Activated CD4-positive, alpha-beta T cell treated with anti-CD3 and anti-CD28 coated beads, Interleukin-2, amount 10 ng/mL, durations not matched to agents 7 days and 5 days (primary cell): ENCODE results near the gene STRA8. TPM values are rescaled to one million over a fixed set of nuclear protein-coding genes. Genes with fewer than 3 reads are reported as not detected.

Experiments
- CTCF ChIA-PET: fragments of 350-600 bp; sonication (Branson Sonifier 250); formaldehyde crosslinking; loops from one replicate; lab custom pipeline; 2021; ENCODE audit warnings: antibody characterized with exemption; lab: Charles Lee
- POLR2A ChIA-PET: fragments of 350-600 bp; sonication (Branson Sonifier 250); formaldehyde crosslinking; loops from one replicate; lab custom pipeline; 2021; ENCODE audit warnings: antibody characterized with exemption; lab: Charles Lee
- DNase-seq: peaks from one replicate; pipeline ENCODE4 v3.0.0-alpha.2; 2020
- H3K27ac Mint-ChIP-seq: one replicate; pipeline ENCODE4 v1.8.0; 2021; ENCODE audit warnings: mild to moderate bottlenecking, moderate library complexity, mixed read lengths
- H3K27me3 Mint-ChIP-seq: one replicate; pipeline ENCODE4 v1.8.0; 2021; ENCODE audit warnings: mixed read lengths
- H3K36me3 Mint-ChIP-seq: one replicate; pipeline ENCODE4 v1.8.0; 2021; ENCODE audit warnings: low read depth, mixed read lengths
- H3K4me1 Mint-ChIP-seq: one replicate; pipeline ENCODE4 v1.8.0; 2021; ENCODE audit warnings: mixed read lengths
- H3K4me3 Mint-ChIP-seq: one replicate; pipeline ENCODE4 v1.8.0; 2021; ENCODE audit warnings: mild to moderate bottlenecking, moderate library complexity, mixed read lengths
- H3K9me3 Mint-ChIP-seq: one replicate; pipeline ENCODE4 v1.8.0; 2021; ENCODE audit warnings: mixed read lengths
- total RNA-seq, 2 experiments: library from RNA; stranded (reverse); gene quantifications; one replicate each; pipeline ENCODE4 v1.2.3, GENCODE V29; 2021

Gene STRA8
- total RNA-seq, 2 experiments from 2014 or later: not detected

DNA sequence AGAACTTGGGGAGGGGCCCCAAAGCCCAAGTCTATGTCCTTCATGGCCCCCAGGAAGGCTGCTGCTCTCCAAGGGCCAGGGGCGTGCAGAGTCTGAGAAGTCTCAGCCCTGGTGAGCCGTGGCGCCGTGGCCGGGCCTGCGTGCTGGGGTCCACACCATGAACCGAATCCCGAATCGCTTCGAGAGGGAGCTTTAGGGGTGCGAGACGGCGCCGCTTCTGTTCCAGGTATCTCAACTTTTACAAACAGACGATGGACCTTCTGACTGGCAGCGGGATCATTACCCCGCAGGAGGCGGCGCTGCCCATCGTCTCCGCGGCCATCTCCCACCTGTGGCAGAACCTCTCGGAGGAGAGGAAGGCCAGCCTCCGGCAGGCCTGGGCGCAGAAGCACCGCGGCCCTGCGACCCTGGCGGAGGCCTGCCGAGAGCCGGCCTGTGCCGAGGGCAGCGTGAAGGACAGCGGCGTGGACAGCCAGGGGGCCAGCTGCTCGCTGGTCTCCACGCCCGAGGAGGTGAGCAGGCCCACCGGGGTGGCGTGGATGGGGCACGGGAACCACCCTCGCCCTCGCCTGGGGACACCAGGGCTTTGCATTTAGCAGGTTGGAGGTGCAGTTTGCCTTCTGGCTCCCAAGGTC is 12.7 kb downstream of the STRA8 start:
- ChIA-PET POLR2A (no interaction called here), CTCF (interaction anchor here (0.6 to 0.7 kb wide), 2 partner anchors 627 to 1091 kb away, joined by 3 to 5 read pairs; no protein-coding TSS in a partner anchor)
- peaks cover 10% of the 10 kb centered on the region for H3K27me3 Mint-ChIP-seq
- H3K4me3 Mint-ChIP-seq: no peak overlapping the region
- no peaks in the 10 kb centered on the region for H3K4me1 Mint-ChIP-seq
- no peaks in the 10 kb centered on the region for H3K9me3 Mint-ChIP-seq
- H3K27ac Mint-ChIP-seq: no peak overlapping the region
- no peak for DNase-seq
- H3K36me3 Mint-ChIP-seq: no peaks in the 10 kb centered on the region

DNA sequence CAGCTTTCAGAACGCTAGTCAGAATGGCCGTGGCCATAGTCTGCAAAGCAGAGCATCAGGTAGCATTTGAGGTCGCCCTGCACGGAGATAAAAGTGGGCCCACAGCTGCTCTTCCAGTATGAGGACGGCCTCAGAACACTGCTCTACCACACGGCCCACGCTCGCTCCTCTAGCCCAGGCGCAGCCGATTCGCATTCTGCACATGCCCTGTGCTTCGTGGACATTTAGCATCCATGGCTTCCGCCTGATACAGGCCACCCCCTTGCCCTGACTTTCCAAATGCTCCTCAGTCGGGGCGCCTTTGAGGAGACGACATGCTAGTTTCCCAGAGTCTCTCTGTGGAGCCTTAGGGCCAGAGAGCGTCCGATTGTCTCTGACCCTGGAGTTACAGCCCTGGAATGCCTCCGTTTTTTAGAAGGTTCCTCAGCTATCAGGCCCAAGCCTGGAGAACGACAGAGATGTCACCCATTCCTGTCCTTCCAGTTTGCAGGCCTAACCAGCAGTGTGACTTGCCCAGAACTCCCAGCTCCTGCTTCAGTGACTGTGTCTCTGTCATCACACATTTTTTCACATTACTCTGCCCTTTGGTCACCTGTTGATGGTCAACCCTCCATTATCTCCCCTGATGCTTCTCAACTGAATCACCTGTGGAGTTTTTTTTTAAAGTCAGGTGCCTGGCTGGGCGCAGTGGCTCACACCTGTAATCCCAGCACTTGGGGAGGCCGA is 14.3 kb downstream of the STRA8 start:
- peaks cover 2% of the 10 kb centered on the region for H3K4me1 Mint-ChIP-seq
- DNase-seq: no peak
- H3K27me3 Mint-ChIP-seq: peaks cover 10% of the 10 kb centered on the region
- ChIA-PET POLR2A (no interaction called here), CTCF (no interaction called here)
- H3K27ac Mint-ChIP-seq: no peak overlapping the region
- no peaks in the 10 kb centered on the region for H3K9me3 Mint-ChIP-seq
- no peak overlapping the region for H3K4me3 Mint-ChIP-seq
- no peaks in the 10 kb centered on the region for H3K36me3 Mint-ChIP-seq

DNA sequence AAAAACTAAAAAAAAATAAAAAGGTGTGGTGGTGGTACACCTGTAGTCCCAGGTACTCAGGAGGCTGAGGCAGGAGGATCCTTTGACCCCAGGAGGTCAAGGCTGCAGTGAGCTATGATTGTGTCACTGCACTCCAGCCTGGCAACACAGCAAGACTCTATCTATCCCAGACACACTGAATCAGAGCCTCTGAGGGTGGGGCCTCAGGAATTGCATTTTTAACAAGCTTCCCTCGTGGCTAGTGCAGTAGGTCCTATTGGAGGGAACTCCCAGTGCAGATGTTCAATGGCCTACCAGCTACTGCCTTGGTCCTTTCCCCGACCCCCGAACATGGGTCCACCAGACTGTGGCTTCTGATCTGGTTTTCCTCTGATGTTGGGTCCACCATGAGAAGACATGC is 14.9 kb downstream of the STRA8 start:
- no peak for DNase-seq
- Mint-ChIP-seq H3K4me3 (no peak overlapping the region), H3K27ac (no peak overlapping the region), H3K9me3 (no peaks in the 10 kb centered on the region), H3K4me1 (peaks cover 2% of the 10 kb centered on the region), H3K27me3 (peaks cover 10% of the 10 kb centered on the region), H3K36me3 (no peaks in the 10 kb centered on the region)
- ChIA-PET CTCF (no interaction called here), POLR2A (no interaction called here)

DNA sequence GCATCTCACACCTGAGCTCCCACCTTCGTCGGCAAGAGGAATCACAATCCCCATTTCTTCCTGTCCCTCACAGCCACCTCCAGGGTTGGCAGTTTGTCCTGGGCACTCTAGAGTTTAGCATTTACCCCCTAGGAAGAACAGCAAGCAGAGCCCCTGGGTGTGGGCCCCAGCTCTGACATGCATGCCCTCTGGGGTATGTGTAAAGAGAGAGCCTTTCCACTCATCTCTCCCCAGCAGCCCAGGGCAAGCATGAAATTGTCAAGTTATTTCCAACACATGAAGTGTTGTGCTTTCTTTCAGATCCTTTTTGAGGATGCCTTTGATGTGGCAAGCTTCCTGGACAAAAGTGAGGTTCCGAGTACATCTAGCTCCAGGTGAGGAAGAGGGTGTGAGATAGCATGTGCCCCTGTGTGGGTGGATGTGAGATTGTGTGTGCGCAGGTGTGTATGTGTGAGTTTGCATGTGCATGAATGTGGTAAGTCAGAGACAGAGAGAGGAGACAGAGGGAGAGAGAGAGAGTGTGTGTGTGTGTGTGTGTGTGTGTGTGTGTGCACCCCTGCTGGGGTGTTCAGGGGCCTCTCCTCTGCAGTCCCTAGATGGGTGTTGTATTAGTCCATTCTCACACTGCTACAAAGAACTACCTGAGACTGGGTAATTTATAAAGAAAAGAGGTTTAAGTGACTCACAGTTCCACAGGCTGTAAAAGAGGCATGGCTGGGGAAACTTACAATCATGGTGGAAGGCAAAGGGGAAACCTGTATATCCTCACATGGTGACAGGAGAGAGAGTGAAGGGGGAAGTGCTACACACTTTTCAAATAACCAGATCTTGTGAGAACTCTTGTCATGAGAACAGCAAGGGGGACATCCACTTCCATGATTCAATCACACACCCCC is 18.1 kb downstream of the STRA8 start:
- Mint-ChIP-seq H3K4me3 (no peak overlapping the region), H3K27me3 (no peaks in the 10 kb centered on the region), H3K36me3 (no peaks in the 10 kb centered on the region), H3K4me1 (peaks cover 4% of the 10 kb centered on the region), H3K9me3 (no peaks in the 10 kb centered on the region), H3K27ac (no peak overlapping the region)
- CTCF ChIA-PET: interaction anchor here (1.0 kb wide), 1 partner anchor 85 kb away, joined by 3 read pairs; no protein-coding TSS in a partner anchor
- POLR2A ChIA-PET: no interaction called here
- no peak for DNase-seq

DNA sequence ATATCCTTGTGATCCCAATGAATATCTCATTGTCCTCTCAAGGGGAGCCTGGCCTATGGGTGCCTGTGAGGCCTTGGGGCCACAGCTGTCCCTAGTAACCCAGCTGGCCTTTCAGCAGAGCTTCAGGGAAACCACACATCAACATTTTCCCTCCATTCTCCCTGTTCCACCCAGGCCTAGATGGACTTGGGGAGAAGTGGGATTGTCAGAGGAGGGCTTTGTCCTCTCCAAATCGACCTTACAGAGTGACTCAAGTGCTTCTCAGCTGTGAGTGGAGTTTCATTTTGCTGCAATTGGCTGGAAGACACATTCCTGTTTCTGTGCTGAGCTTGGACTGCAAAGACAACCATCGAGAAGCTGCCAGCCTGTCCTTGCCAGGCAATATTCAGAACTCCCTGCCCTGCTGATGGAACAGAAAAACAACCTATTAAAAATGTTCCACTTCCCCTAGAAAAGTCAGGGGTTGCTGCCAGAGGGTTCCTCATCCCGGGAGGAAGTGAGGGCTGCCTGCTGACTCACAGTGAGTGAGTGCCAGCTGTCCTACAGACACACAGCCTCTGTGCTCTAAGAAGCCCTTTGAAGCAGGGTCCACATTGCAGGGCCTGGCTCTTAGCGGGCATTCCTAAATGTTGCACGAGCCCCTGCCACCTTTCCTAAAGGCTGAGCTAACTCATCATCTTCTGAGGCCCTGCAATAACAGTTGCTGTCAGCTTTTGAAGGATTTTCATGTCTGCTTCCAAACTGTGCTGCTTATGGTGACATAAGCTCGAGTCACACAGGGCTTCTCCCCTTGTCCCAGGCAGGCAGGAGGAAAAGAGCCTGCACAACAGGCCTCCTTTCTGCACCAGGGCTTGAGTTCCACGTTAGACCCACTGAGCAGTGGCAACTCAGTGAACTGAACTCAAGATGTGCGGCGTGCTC is 20.5 kb downstream of the STRA8 start:
- no peak overlapping the region for H3K4me3 Mint-ChIP-seq
- no peak for DNase-seq
- ChIA-PET CTCF (interaction anchor here (1.0 to 1.2 kb wide), 3 partner anchors 11 to 27 kb away, joined by 3 read pairs; no protein-coding TSS in a partner anchor), POLR2A (no interaction called here)
- H3K4me1 Mint-ChIP-seq: peaks cover 4% of the 10 kb centered on the region
- H3K27ac Mint-ChIP-seq: no peak overlapping the region
- no peaks in the 10 kb centered on the region for H3K36me3 Mint-ChIP-seq
- H3K27me3 Mint-ChIP-seq: no peaks in the 10 kb centered on the region
- no peaks in the 10 kb centered on the region for H3K9me3 Mint-ChIP-seq

DNA sequence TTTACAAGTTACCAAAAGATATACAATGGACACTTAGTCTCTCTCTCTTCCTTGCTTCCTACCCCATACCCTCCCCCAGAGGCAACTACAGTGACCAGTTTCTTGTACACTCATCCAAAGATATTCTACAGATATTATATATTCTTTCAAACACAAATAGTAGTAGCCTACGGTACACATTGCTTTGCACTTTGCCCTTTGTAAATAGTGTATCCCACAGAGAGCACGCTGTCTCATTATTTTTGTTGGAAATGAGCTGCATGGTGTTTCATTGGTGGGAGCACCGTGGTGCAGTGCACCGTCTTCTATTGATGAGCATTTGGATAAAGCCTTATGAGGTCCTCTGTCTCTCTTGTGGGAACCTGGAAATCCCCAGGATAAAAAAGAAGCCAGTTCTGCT is 24.2 kb downstream of the STRA8 start:
- POLR2A ChIA-PET: no interaction called here
- H3K27me3 Mint-ChIP-seq: no peaks in the 10 kb centered on the region
- no peaks in the 10 kb centered on the region for H3K9me3 Mint-ChIP-seq
- no peak overlapping the region for H3K27ac Mint-ChIP-seq
- no peak overlapping the region for H3K4me3 Mint-ChIP-seq
- CTCF ChIA-PET: interaction anchor here (0.6 kb wide), 1 partner anchor 22 kb away, joined by 3 read pairs; no protein-coding TSS in a partner anchor
- peaks cover 2% of the 10 kb centered on the region for H3K4me1 Mint-ChIP-seq
- DNase-seq: no peak
- no peaks in the 10 kb centered on the region for H3K36me3 Mint-ChIP-seq

DNA sequence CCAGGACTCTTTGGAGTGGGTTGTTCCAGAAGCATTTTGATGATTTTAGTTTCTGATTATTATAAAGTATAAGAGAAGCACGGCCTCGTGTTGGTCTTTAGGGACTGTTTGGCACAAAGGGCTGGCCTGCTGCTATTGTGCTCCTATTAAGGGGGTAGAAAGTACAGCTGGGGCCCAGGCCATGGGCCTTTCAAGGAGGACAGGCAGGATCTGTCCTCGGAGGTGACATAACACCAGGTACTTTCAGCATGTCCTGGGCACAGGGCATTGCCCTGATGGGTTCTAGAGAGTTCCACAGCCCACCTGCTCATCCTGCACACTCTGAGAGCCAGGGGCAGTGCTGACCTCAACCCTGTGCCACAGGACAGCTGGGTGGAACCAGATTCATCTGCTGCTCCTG is 24.9 kb downstream of the STRA8 start:
- DNase-seq: no peak
- Mint-ChIP-seq H3K4me3 (no peak overlapping the region), H3K36me3 (no peaks in the 10 kb centered on the region), H3K9me3 (no peaks in the 10 kb centered on the region), H3K4me1 (peaks cover 2% of the 10 kb centered on the region), H3K27me3 (no peaks in the 10 kb centered on the region), H3K27ac (no peak overlapping the region)
- ChIA-PET CTCF (interaction anchor here (0.6 kb wide), 1 partner anchor 23 kb away, joined by 3 read pairs; no protein-coding TSS in a partner anchor), POLR2A (no interaction called here)

DNA sequence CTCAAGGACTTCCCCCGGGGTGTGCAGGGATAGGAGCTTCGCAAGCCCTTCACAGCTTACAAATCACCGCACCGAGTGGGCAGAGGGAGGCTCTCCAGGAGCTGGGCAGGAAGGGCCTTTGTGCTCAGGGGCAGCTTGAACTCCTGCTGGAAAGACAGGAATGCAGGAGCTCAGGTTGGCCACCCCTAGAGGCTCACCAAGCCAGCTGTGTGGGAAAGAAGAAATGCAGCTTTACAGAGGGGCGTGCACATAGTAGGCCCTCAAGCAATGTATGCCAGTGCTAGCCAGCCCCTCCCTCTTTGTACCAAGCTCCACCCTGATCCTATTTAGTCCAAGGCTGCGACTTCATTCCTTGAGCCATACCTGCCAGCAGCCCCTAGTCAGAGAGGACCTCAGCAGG is 26.1 kb downstream of the STRA8 start:
- Mint-ChIP-seq H3K27me3 (no peaks in the 10 kb centered on the region), H3K4me1 (no peaks in the 10 kb centered on the region), H3K27ac (no peak overlapping the region), H3K9me3 (no peaks in the 10 kb centered on the region), H3K36me3 (no peaks in the 10 kb centered on the region), H3K4me3 (no peak overlapping the region)
- no peak for DNase-seq
- ChIA-PET POLR2A (no interaction called here), CTCF (interaction anchor here (3.1 kb wide), 1 partner anchor 15 kb away, joined by 13 read pairs; no protein-coding TSS in a partner anchor)

DNA sequence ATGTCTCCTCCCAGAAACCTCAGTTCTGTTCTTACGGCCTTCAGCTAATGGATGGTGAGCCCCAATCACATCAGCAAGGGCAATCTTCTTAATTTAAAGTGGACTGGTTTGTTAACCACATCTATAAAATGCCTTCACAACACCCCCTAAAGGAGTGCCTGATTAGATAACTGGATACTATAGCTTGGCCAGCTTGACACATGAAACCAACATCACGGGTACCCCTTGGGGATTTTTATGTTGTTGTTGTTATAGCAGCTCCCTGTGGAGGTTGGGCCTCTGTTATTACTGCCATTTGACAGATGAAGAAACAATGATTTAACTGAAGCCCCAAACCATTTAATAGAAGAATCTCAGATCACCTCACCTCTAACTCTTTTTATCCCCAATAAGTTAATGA is 26.8 kb downstream of the STRA8 start:
- H3K27me3 Mint-ChIP-seq: no peaks in the 10 kb centered on the region
- peaks cover under 1% of the 10 kb centered on the region for H3K9me3 Mint-ChIP-seq
- no peak for DNase-seq
- H3K27ac Mint-ChIP-seq: no peak overlapping the region
- H3K36me3 Mint-ChIP-seq: no peaks in the 10 kb centered on the region
- CTCF ChIA-PET: interaction anchor here (3.1 kb wide), 1 partner anchor 14 kb away, joined by 13 read pairs; no protein-coding TSS in a partner anchor
- H3K4me3 Mint-ChIP-seq: no peak overlapping the region
- POLR2A ChIA-PET: no interaction called here
- H3K4me1 Mint-ChIP-seq: no peaks in the 10 kb centered on the region

DNA sequence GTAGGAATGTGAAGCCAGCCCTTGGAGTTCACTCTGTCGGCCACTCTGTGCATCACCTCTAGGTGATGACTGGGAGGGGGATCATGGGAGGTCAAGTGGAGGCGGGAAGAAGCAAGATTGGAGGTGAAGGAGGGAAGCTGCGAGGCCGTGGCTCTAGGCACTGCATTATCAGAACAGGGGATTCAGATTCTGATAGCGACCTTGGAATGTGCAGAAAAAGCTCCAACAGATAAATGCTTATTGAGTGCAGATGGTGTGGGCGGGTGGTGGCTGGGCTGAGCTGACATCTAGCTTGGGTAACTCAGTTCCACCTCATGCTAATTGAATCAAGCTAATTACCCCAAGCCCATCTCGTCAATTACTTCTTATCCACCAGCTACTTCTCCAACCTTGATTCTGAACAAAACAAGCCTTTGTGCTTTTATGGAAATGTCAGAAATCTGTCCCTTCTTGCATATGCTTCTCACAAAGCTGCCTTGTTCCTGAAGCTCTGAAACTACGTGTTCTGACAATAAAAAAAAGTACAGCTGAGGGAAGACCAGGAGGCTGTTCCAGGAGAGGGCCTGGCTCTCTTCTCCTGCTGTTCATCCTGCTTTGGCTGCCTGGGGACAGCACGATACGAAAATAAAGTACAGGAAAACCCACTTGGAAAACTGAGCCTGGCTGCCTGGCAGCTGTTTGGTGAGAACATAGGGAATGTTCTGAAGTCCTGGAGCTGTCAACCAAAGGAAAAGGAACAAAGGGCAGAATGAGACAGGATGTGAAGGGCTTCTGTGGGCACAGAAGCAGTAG is 27.5 kb downstream of the STRA8 start:
- no peak overlapping the region for H3K27ac Mint-ChIP-seq
- H3K27me3 Mint-ChIP-seq: no peaks in the 10 kb centered on the region
- no peaks in the 10 kb centered on the region for H3K36me3 Mint-ChIP-seq
- H3K4me3 Mint-ChIP-seq: no peak overlapping the region
- H3K9me3 Mint-ChIP-seq: peaks cover 4% of the 10 kb centered on the region
- H3K4me1 Mint-ChIP-seq: no peaks in the 10 kb centered on the region
- ChIA-PET CTCF (interaction anchor here (3.1 kb wide), 1 partner anchor 13 kb away, joined by 13 read pairs; no protein-coding TSS in a partner anchor), POLR2A (no interaction called here)
- DNase-seq: no peak

DNA sequence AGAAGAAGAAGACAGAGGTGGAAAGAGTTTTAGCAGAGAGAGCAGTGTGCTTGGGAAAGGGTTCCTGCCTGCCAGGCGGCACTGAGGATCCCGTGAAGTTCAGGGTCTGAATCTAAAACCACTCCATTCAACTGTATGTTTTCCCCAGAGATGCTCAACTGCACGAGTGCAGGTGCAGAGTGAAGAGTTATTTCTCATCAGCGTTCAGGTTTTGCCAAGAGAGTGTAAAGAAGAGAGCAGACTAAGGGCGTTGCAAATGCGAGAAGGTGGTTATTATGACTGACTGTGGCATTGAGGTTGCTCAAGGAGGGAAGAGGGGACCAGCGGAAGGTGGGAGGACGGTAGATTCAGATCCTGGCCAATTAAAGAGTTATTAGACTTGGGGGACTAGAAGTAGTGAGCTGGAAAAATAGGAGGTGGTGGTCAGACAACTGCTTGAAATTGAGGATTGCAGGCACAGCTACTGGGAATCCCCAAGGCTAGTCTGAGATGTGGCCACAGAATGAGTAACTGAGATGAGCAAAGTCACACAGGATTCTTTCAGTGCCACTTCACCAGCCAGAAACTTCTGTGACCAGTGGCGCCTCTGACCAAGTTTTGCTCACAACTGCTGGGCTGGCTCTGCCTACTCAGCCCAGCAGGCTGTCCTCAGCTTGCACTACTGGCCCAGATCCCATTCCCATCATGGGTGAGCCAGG is 29.1 kb downstream of the STRA8 start:
- POLR2A ChIA-PET: no interaction called here
- Mint-ChIP-seq H3K27me3 (no peaks in the 10 kb centered on the region), H3K4me1 (no peaks in the 10 kb centered on the region), H3K4me3 (no peak overlapping the region), H3K9me3 (peaks cover 4% of the 10 kb centered on the region), H3K27ac (no peak overlapping the region), H3K36me3 (no peaks in the 10 kb centered on the region)
- CTCF ChIA-PET: no interaction called here
- no peak for DNase-seq
